HG02588 (cell line): Measurements from ENCODE around the gene CNGB1.
"Not testable (repeated sequence)": the region's sequence is repeated elsewhere in the genome, so short reads cannot be mapped to it uniquely, and the experiment has no call there.

Experiments
- ATAC-seq: cut with Tn5 transposase; IDR thresholded peaks from one replicate; pipeline ENCODE4 v1.9.1; 2021; ENCODE audit warnings: mild to moderate bottlenecking, moderate library complexity; ENCODE audit not compliant: unreplicated experiment

CNGB1 gene

DNA sequence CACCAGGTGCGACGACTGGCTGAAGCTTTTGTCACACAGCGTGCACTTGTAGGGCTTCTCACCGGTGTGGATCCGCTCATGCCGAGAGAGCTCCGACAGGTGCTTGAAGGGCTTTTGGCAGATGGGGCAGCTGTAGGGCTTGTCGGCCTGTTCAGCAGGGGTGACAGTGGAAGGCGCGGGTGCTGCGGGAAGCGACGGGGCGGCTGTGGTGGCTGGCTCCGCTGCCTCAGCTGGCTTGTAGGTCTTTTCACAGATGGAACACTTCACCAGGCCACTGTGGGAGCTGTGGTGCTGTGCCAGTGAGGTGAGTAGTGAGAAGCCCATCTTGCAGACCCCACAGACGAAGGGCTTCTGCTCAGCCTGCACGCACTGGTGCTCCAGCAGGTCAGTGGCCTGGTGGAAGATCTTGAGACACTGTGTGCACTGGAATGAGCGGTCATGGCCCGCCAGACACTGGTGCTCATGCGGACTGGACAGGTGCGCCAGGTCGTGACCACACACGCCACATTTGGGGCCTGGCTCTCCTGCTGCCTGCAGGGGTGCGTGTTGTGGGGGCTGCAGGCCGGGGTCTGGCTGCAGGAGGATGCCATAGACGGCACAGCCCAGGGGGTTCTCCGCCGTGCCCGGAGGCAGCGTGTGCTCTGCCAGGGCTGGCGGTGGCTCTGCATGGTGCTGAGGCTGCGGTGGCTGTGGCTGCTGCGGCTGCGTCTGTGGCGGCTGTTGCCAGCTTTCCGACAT lies 26.8 kb upstream of the CNGB1 start:
- ATAC-seq: no peak

DNA sequence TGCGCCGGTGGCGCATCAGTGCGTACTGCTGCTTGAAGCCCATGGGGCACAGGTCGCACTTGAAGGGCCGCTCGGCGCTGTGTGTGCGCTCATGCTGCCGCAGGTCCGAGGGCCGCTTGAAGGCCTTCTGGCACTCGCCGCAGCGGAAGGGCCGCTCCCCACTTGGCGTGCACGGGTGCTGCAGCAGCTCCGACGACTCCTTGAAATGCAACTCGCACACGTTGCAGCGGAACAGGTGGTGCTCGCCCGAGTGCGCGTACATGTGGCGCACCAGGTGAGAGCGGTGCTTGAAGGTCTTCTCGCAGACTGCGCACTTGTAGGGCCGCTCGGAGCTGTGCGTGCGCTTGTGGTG lies 26.2 kb upstream of the CNGB1 start:
- no peak for ATAC-seq

DNA sequence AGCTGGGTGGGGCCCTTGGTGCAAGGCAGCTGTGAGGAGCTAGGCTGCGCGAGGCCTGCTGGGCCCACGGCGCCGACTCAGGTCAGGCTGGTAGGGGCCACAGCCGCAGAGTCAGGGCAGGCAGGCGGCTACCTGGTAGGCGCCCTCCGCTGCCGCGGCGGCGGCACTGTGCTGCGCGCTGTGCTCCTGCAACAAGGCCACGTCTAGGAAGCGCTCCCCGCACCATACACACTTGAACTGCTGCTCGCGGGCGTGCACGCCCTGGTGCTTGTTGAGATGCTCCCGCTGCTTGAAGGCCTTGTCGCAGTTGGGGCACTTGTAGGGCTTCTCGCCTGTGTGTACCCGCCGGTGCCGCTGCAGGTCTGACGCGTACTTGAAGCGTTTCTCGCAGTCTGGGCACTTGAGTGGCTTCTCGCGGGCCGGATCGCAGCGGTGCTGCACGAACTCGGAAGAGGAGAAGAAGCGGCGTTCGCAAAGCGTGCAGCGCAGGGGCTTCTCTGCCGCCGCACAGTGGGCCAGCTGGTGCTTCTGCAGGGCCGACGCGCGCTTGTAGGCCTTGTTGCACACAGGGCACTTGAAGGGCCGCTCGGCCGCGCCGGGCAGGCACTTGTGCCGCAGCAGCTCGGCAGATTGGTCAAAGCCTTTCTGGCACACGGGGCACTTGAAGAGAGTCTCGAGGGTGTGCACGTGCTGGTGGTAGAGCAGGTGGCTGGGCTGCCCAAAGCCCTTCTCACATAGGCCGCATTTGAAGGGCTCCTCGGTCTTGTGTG lies 25.7 kb upstream of the CNGB1 start:
- no peak for ATAC-seq

DNA sequence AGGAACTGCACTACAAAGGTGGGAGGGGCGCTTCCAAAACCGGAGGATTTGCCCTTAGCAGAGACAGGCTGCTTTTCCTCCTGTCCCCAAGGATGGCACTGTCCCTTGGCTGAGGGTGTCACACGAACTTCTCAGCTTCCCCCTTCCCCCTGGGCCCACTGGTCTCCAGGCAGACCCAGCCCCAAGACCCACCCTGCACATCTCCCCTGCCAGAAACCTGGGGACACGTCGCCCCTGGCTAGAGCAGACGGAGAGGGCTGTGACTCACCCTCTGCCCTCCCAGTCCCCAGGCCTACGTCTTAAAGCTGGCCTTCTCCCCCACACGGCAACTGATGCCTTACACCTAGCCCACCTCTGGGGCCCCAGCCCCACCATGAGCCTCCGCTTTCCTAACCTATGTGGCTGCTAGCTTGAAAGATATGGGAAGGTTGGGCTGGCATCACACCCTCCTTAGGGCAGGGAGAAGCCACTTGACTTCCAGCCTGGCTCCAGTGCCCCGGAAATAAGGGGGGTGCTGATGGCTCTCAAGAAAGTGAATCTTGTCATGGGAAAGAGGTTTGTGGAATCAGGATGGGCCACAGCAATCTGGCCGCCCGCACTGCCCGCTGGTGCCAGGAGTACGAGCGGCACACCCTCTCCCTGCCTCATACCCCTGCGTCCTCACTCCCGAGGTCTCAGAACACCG lies 24.9 kb upstream of the CNGB1 start:
- no peak for ATAC-seq

DNA sequence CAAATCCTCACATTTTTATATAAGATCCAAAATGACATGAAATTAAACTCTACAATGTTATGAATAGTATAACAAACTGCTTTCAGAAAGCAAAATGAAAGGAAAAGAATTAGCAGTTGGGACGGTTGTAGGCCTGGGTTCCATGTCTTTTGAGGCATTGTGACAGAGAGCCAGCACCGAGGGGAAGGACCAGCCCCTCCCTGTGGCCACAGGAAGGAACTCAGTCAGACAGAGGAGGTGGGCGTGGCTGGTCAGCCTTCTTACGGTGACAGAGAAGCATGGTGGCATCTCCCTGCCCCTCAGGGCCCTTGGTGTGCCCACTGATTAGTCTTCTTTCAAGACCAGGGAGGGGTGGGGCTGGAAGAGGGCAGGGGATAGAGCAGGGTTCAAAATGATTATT lies 23.9 kb upstream of the CNGB1 start:
- no peak for ATAC-seq

DNA sequence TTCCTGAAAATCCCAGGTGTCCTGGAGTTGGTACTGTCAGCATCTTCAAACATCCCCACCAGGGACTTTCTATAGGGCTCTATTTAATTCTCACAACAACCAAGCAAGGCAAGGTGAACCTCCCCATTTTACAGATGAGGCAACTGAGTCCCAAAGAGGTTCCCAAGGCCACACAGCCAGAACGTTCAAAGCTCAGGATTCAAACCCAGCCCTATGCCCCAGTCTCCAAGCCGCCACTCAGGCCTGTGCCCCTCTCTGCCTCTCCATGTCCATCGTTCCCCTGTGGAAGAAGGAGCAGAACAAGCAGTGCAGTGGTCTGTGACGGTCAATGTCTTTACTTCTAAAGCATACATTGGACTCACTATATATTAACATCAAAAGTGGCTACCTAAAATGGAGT lies 23.4 kb upstream of the CNGB1 start:
- no peak for ATAC-seq

DNA sequence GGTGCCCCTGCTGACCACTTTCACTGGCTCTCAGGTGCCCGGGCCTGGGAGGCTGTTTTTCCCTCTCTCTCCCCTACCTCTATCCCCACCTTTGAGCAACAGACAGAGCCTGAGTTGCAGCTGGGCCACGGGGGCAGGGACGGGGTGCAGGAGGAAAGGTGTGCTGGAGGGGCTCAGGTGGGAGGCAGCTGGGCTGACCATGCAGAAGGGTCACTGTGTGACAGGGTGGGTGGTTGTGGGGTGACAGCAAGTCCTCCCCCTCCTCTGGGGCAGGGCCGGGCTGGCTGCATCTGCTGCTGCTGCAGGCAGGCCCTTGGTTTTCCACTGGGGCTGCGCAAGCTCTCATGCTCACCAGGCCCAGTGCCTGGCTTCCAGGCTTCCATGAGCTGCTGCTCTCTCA lies 23.0 kb upstream of the CNGB1 start:
- ATAC-seq: no peak

DNA sequence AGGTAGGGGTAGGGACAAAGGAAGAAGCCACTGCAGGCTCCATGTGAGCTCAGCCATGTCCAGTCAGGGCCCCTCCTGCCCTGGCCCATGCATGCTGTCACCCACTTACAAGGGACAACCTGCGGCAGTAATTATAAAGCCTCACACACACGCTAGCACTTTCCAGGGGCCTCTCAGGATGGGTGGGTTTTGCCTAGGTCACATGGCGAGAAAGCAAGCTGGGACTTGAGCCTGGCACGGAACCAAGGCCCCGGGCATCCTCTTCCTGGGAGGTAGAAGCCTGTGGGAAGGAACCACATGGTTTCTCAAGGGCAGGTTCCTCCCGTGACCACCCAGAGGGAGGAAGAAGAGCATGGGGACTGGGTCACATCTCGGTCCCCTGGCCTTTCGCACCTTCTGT lies 22.5 kb upstream of the CNGB1 start:
- no peak for ATAC-seq

DNA sequence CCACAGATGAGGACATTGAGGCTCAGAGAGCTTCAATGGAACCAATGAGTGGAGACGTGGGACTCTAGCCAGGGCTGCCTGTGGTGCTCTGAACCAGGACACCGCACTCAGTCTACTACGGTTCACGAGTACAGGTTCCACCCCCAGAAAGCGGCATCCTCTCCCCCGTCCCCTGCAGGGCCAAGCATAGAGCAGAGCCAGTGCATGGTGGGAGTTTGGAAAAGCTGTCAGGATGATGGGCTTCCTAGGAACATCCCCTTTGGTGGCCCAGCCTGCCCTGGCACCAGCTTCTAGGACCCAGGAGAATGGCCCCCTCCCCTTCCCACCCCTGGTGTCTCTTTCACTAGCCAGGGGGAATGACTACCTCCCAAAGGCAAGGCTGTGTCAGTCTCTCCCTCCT lies 21.2 kb upstream of the CNGB1 start:
- ATAC-seq: no peak

DNA sequence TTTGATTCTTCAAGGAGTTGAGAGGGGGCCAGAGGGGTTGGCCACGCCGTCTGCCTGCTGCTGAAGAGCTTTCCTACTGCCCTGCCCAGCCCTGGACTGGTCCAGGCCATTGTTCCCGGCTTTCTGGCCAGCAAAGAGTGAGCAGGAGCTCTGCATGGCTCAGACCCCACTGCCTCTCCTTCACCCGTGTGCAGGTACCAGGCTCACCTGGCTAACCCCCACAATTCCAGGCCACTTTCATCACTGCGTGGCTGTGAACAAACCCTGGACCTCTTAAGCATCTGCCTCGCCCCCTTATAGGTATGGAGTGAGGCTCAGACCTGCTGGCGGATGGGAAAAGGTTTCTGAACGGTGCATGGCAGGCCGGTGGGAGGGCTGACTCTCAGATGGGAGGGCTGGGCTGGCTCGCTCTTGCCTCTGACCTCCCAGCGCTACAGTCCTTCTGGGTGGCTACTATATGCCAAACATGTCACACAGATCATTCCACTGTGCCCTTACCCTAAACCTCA lies 20.7 kb upstream of the CNGB1 start:
- ATAC-seq: no peak

DNA sequence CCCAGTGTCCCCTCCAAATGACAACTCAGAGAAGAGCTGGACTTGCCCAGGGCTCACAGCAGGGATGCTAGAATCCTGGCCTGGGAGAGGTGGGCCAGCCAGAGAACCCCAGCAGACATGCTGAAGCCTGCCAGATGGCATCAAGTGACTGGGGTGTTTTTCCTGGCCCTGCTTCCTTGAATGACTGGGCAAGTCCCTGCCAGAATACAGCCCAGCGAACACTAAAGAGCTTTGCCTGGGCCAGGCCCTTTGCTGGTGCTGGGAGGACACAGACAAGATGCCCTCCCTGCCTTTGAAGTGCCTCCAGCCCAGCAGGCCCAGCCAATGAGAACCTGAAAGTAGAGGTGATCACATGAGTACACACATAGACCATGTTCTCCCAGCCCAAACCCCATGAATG lies 18.0 kb upstream of the CNGB1 start:
- no peak for ATAC-seq

DNA sequence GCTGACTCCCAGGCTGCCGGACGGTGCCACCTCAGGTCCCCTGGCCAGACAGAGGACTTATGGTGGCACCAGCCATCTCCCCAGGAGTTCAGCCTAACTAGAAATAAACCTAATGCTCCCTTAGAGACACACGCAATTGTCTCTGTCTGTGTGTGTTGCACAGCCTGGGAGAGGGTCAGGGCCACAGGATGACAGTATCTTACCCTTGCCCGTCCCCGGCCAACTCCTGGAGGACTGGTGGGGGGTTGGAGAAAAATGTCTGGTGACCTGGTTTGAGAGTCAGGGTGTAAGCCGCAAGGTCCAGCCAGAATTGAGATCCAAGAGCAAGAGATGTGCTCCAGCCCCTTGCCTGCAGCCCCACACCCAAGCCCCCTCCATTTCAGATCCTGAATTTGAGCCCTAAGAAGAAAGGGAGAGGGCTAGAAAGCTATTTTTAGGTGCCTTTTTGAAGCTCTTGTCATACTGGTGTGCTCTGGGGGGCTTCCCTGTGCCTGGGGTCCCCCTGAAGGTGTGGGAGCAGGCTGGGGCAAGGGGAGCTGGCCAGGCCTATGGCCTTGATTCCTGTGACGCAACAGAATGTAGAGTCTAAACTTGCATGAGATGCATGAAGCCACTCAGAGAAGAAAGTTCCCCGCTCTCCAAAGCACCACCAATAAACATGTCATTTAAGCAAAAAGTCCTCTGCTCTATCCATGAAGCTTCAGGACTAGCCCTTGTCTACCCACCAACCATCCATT lies 16.7 kb upstream of the CNGB1 start:
- no peak for ATAC-seq

DNA sequence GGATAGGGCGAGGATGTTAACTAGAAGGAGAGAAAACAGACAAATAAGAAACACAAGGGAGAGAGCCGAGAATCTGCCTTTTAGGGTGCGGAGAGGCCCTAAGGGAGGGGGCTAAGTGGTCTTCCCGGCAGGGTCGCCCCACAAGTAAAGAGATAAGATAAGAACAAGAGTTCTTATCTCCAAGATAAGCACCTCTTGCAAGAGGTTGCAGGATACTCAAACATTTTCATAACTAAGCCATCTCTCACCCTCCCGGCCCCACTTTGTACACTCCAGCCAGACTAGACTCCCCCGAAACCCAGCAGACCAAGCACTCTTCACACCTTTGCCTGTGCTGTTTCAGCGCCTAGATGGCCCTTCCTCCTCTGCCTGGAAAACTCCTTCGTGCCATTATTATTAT lies 15.3 kb upstream of the CNGB1 start:
- no peak for ATAC-seq

DNA sequence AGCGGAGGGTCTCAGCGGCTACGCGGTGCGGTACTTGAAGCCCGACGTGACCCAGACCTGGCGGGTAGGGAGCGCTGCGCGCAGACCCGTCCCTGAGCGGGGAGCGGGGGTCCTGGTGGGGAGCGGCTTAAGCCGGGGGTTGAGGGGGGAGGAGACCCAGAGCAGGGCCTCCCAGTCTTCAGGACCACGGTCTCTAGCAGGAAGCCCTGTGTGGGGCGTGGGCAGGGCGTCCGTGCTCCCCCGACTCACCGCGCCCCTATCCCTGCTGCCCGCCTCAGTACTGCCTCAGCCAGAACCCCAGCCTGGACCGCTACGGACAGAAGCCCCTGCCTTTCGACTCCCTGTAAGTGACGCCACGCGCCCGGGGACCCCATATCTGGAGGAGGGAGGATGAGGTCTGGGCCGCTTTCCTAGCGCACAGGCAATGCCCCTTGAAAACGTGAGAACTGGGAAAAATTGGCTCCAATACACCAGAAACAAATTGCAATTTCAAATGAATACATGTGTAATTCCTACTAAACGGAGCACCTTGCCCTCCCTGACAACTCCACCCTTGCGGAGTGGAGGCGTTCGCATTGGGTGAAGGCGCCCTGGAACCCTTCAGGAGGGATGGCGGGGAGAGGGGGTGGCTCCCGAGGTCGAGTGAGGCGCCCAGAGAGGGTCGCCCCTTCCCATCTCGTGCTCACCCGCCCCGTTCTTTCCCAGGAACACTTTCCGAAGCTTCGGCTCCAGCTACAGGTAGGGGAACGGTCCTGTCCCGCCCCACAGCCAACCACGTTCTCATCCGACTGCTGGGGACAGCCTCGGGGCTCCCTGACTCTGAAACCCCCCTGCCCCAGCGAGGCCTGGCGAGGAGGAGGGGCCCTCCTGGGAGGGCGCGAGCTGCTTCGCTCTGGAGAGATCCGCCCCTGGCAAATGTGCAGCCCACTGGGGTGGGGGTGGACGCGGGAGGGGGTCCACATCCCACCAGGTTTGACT lies 14.6 kb upstream of the CNGB1 start:
- no peak for ATAC-seq

DNA sequence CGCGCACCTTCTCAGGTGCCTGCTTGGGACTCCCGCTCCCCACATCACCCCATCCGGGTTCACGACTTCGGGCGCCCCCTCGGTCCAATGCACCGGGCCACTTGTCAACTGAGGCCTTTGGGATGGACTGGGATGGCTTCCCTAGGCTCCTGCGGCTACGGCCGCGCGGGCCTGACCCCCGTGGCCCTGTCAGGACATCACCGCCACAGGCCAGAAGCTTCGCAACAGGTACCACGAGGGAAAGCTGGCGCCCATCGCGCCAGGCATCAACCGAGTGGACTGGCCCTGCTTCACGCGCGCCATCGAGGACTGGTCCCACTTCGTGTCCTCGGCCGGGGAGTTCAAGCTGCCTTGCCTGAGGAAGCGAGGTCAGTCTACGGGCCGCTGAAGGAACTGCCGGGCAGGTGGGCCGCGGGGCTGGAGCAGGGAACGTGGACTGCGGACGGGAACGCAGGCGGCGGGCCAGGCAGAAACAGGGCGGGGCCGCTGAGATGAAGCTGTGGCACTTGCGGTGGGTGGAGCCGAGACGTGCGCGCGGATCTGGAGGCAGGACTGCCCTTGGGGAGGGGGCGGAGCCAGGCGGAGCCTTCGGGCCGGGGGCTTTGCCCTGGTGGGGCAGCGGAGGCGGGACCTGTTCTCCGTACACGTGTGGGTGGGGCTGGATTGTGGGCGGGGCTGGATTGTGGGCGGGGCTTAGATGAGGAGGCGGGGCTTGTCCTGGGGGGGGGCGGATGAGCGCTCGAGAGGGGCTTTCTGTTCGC lies 13.7 kb upstream of the CNGB1 start:
- no peak for ATAC-seq

DNA sequence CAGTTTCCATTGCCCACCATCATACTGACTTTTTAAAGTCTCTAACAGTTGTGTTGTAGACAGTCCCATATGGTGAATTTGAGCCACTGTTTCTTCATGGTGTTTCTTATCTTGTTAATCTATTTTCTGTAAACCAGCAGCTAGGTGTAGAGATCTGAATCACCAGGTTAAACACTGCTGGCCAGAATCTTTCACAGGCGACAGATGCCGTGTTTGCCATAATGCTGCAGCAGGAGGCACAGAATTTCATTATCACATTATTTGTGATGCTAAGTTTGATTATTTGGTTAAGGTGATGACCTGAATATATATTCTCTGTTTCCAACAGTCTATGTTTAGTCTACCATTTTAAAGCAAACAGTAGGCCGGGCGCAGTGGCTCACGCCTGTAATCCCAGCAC lies 11.5 kb upstream of the CNGB1 start:
- no peak for ATAC-seq

DNA sequence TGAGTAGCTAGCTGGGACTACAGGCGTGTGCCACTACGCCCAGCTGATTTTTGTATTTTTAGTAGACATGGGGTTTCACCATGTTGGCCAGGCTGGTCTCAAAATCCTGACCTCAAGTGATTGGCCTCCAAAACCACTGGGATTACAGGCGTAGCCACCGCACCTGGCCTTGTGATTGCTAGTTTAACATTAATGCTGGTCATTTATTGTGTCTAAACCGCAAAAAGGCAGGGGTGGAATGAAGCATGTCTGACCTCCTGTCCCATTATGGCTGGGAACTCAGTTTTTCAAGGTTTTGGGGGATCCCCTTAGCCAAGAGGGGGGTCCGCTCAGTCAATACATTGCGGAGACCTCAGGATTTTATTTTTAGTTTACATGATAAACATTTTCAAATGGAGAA lies 10.7 kb upstream of the CNGB1 start:
- no peak for ATAC-seq

DNA sequence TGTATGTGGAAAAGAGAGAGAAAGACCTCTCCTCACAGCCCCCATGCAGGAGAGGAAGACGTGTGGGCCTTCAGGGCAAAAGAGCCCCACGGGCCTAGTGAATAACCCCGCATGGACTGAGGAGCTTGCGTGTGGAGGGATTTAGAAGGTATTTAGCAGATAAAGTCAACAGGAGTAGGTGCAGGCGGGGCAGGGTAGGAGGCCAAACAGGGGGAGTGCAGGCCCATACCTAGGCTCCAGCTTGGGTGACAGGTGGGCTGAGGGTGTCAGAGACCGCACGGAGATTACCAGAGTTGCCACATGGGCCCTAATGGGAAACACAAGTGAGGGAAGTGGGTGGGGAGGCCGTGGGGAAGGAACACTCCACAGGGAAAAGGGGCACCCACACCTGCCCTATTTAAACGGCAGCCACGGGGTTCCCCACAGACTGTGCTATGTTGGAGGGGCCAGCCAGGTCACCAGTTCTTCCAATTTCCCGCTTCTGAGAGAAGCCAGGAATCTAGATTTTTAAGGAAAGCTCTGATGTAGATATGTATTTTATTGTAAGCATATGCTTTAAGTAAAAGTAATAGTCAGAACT lies 8.2 kb upstream of the CNGB1 start:
- no peak for ATAC-seq

DNA sequence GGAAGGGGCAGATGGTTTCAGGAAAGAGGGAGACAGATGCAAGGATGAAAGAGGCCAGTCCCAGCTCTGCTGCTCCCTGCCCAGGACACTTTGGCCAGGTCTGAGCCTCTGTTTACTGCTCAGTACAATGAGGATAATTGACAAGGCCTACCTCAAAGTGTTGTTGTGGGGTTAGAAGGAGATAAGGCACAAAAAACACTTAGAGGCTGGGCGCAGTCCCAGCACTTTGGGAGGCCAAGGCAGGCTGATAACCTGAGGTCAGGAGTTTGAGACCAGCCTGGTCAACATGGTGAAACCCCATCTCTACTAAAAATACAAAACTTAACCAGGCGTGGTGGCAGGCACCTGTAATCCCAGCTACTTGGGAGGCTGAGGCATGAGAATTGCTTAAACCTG lies 7.1 kb upstream of the CNGB1 start:
- not testable (repeated sequence) for ATAC-seq
